HG03159 (cell line): Measurements from ENCODE around the gene GNG12.

Experiments
- ATAC-seq: cut with Tn5 transposase; IDR thresholded peaks from one replicate; pipeline ENCODE4 v1.9.1; 2021; ENCODE audit warnings: mild to moderate bottlenecking, moderate library complexity; ENCODE audit not compliant: unreplicated experiment

Gene GNG12

GRCh38 chr1:67759066-67759465 is 74.2 kb downstream of the GNG12 start:
- no peak for ATAC-seq

GRCh38 chr1:67755619-67756018 is 77.6 kb downstream of the GNG12 start:
- ATAC-seq: no peak

GRCh38 chr1:67755160-67755559 is 78.1 kb downstream of the GNG12 start:
- ATAC-seq: no peak

GRCh38 chr1:67754526-67754920 is 78.7 kb downstream of the GNG12 start:
- no peak for ATAC-seq

GRCh38 chr1:67753776-67754525 is 79.3 kb downstream of the GNG12 start:
- ATAC-seq: no peak

- ATAC-seq: no peak
Measured at GRCh38 chr1:67752306-67752705, 81.0 kb downstream of the GNG12 start.

GRCh38 chr1:67750691-67751054 is 82.6 kb downstream of the GNG12 start:
- ATAC-seq: no peak

- no peak for ATAC-seq
Measured at GRCh38 chr1:67749844-67750690, 83.2 kb downstream of the GNG12 start.

- no peak for ATAC-seq
Measured at GRCh38 chr1:67749263-67749843, 83.9 kb downstream of the GNG12 start.

GRCh38 chr1:67748630-67749029 is 84.6 kb downstream of the GNG12 start:
- peak; percentile 88 for ATAC-seq

- ATAC-seq: no peak
Measured at GRCh38 chr1:67747671-67748546, 85.4 kb downstream of the GNG12 start.

GRCh38 chr1:67745875-67746698 is 87.2 kb downstream of the GNG12 start:
- ATAC-seq: no peak

- ATAC-seq: no peak
Measured at GRCh38 chr1:67743072-67743725, 90.1 kb downstream of the GNG12 start.

GRCh38 chr1:67741736-67742135 is 91.5 kb downstream of the GNG12 start:
- no peak for ATAC-seq

GRCh38 chr1:67741121-67741520 is 92.1 kb downstream of the GNG12 start:
- no peak for ATAC-seq

- ATAC-seq: no peak
Measured at GRCh38 chr1:67740543-67740942, 92.7 kb downstream of the GNG12 start.

GRCh38 chr1:67739361-67739760 is 93.9 kb downstream of the GNG12 start:
- ATAC-seq: no peak

- no peak for ATAC-seq
Measured at GRCh38 chr1:67738401-67738800, 94.9 kb downstream of the GNG12 start.

GRCh38 chr1:67737875-67738274 is 95.4 kb downstream of the GNG12 start:
- ATAC-seq: no peak

- no peak for ATAC-seq
Measured at GRCh38 chr1:67736750-67737149, 96.5 kb downstream of the GNG12 start.
